Measurements from ENCODE around the gene NUTF2. TPM values are rescaled to one million over a fixed set of nuclear protein-coding genes. Genes with fewer than 3 reads are reported as not detected.
A peak's percentile ranks its signal among the peaks of the same experiment; 100 is the strongest.

The NUTF2 gene
- total RNA-seq, 6 experiments from 2014 or later: 182 to 195 (median 185) TPM

GRCh38 chr16:67872631-67873434, 26.1 kb downstream of the NUTF2 start, which contains the start of gene EDC4:
TSS of gene EDC4 (plus strand) at chr16:67873052. CDS start at chr16:67873262, 210 bp downstream.
- peak; percentile 76 for DNase-seq
- Mint-ChIP-seq H3K27me3 (ENCODE audit: insufficient read depth) (no peaks in the 10 kb centered on the region; the same call in none of the 2 replicates), H3K4me1 (ENCODE audit: low read depth) (peaks cover 29% of the 10 kb centered on the region), H3K9me3 (no peaks in the 10 kb centered on the region), H3K4me3 (peak within 1 kb of the TSS; percentile 96), H3K27ac (peak within 1 kb of the TSS; percentile 88), H3K36me3 (ENCODE audit: low read depth) (peaks cover 23% of the 10 kb centered on the region)
- no peak for TF ChIP-seq CTCF (IDR thresholded peaks at IDR 0.05)

GRCh38 chr16:67873435-67874370, 27.0 kb downstream of the NUTF2 start:
- no peak for TF ChIP-seq CTCF (IDR thresholded peaks at IDR 0.05)
- Mint-ChIP-seq H3K36me3 (ENCODE audit: low read depth) (peaks cover 23% of the 10 kb centered on the region), H3K9me3 (no peaks in the 10 kb centered on the region), H3K27ac (peak overlapping the region; percentile 88), H3K4me1 (ENCODE audit: low read depth) (peaks cover 29% of the 10 kb centered on the region), H3K27me3 (ENCODE audit: insufficient read depth) (no peaks in the 10 kb centered on the region; the same call in none of the 2 replicates), H3K4me3 (peak overlapping the region; percentile 96)
- DNase-seq: no peak

- Mint-ChIP-seq H3K4me1 (ENCODE audit: low read depth) (peaks cover 29% of the 10 kb centered on the region), H3K27me3 (ENCODE audit: insufficient read depth) (no peaks in the 10 kb centered on the region; the same call in none of the 2 replicates), H3K4me3 (peak overlapping the region; percentile 96), H3K27ac (peak overlapping the region; percentile 88), H3K36me3 (ENCODE audit: low read depth) (peaks cover 25% of the 10 kb centered on the region), H3K9me3 (no peaks in the 10 kb centered on the region)
- DNase-seq: no peak
- TF ChIP-seq CTCF (IDR thresholded peaks at IDR 0.05): no peak
These were observed 27.6 kb downstream of the NUTF2 start for GRCh38 chr16:67874372-67874771.

GRCh38 chr16:67877064-67877463, 30.3 kb downstream of the NUTF2 start:
- Mint-ChIP-seq H3K4me1 (ENCODE audit: low read depth) (peaks cover 29% of the 10 kb centered on the region), H3K36me3 (ENCODE audit: low read depth) (peaks cover 23% of the 10 kb centered on the region)

More at GRCh38 chr16:67877064-67877463, 30.3 kb downstream of the NUTF2 start:
- no peaks in the 10 kb centered on the region for H3K9me3 Mint-ChIP-seq
- no peak overlapping the region for H3K4me3 Mint-ChIP-seq
- H3K27ac Mint-ChIP-seq: no peak overlapping the region
- peaks cover 7% of the 10 kb centered on the region for H3K27me3 Mint-ChIP-seq (ENCODE audit: insufficient read depth)
- no peak for TF ChIP-seq CTCF (IDR thresholded peaks at IDR 0.05)
- no peak for DNase-seq

All from HFFc6 (cell line).